CD4-positive, alpha-beta T cell (primary cell): Measurements from ENCODE around the gene TIGD3. TPM values are rescaled to one million over a fixed set of nuclear protein-coding genes. Genes with fewer than 3 reads are reported as not detected.

ENCODE experiments used
- ATAC-seq: fragments of 200-7000 bp; cut with Tn5 transposase; one replicate; pipeline ENCODE4 v1.10.0; 2022; ENCODE audit warnings: mild to moderate bottlenecking; ENCODE audit not compliant: poor library complexity
- CTCF ChIA-PET: fragments of 350-600 bp; sonication (Branson Sonifier 250); formaldehyde crosslinking; loops from one replicate; lab custom pipeline; 2021; ENCODE audit warnings: antibody characterized with exemption, inconsistent platforms; lab: Charles Lee
- POLR2A ChIA-PET: fragments of 350-600 bp; sonication (Branson Sonifier 250); formaldehyde crosslinking; loops from one replicate; lab custom pipeline; 2021; ENCODE audit warnings: antibody characterized with exemption, inconsistent platforms; lab: Charles Lee
- DNase-seq, 14 experiments: peaks; one replicate each; pipeline ENCODE4 v3.0.0-alpha.2; 2013 to 2020; ENCODE audit warnings: mixed read lengths in 2 of 14
- H3K27ac ChIP-seq, 2 donors: one replicate each; pipeline versions ENCODE4 v1.5.1 to v1.7.0; 2013; ENCODE audit warnings: low read length in 2 of 2, low read depth in 1 of 2, mild to moderate bottlenecking in 1 of 2
- H3K27me3 ChIP-seq, 2 experiments: 1 replicate in 1 of 2; 2 replicates in 1 of 2; pipeline versions ENCODE4 v1.6.1 to v1.7.0; 2013; ENCODE audit warnings: low read length in 2 of 2, control low read depth in 1 of 2, mild to moderate bottlenecking in 1 of 2, moderate library complexity in 1 of 2; ENCODE audit not compliant: insufficient read depth in 2 of 2, control insufficient read depth in 1 of 2
- H3K36me3 ChIP-seq: one replicate; pipeline ENCODE4 v1.6.1; 2013; ENCODE audit warnings: low read length, control low read depth; ENCODE audit not compliant: insufficient read depth
- H3K4me1 ChIP-seq: one replicate; pipeline ENCODE4 v1.6.1; 2013; ENCODE audit warnings: low read length, control low read depth; ENCODE audit not compliant: insufficient read depth
- H3K4me3 ChIP-seq: one replicate; pipeline ENCODE4 v1.5.1; 2013; ENCODE audit warnings: mild to moderate bottlenecking, low read length, moderate library complexity
- H3K9me3 ChIP-seq, 2 experiments: 1 replicate in 1 of 2; 2 replicates in 1 of 2; pipeline versions ENCODE4 v1.6.1 to v1.7.0; 2013; ENCODE audit warnings: low read length in 2 of 2, mild to moderate bottlenecking in 2 of 2, control low read depth in 1 of 2, moderate library complexity in 1 of 2; ENCODE audit not compliant: control insufficient read depth in 1 of 2, insufficient read depth in 1 of 2
- H3K27ac Mint-ChIP-seq: one replicate; pipeline ENCODE4 v1.8.0; 2020; ENCODE audit warnings: mixed read lengths
- H3K27me3 Mint-ChIP-seq: one replicate; pipeline ENCODE4 v1.8.0; 2021; ENCODE audit warnings: mixed read lengths
- H3K36me3 Mint-ChIP-seq: one replicate; pipeline ENCODE4 v1.8.0; 2021; ENCODE audit warnings: low read depth, mixed read lengths
- H3K4me1 Mint-ChIP-seq: one replicate; pipeline ENCODE4 v1.8.0; 2021; ENCODE audit warnings: low read depth, mixed read lengths
- H3K4me3 Mint-ChIP-seq: one replicate; pipeline ENCODE4 v1.8.0; 2020; ENCODE audit warnings: mild to moderate bottlenecking, mixed read lengths
- H3K9me3 Mint-ChIP-seq: one replicate; pipeline ENCODE4 v1.8.0; 2020; ENCODE audit warnings: mixed read lengths
- CTCF ChIP-seq: fragments of 200-600 bp; IDR thresholded peaks from one replicate; pipeline ENCODE4 v1.8.0; 2022; ENCODE audit warnings: antibody characterized with exemption, mild to moderate bottlenecking
- intact Hi-C, 2 experiments: fragments of 100-400 bp; cut with DNase I in 1 of 2; cut with micrococcal nuclease in 1 of 2; formaldehyde crosslinking; loops; one replicate each; pipeline versions ENCODE4 v1.15.1 to v1.9.0; 2023 to 2025; cut with DNase I, micrococcal nuclease
- total RNA-seq, 174 experiments: library from RNA in 2 of 174; stranded (reverse) in 2 of 174; gene quantifications; one replicate each; pipeline ENCODE4 v1.2.3 and lab custom pipeline; 2021 to 2026

TIGD3 gene
- total RNA-seq, 2 experiments from 2014 or later, result 0.73 to 0.85 TPM

- ChIA-PET POLR2A (interaction anchor here (0.5 to 14.4 kb wide), 11 partner anchors 12 to 281 kb away, joined by 3 to 350 read pairs (median 4); partner anchors contain the start of genes MALAT1, NEAT1, PCNX3 and RELA), CTCF (interaction anchor here (0.6 to 2.3 kb wide), 30 partner anchors 9 to 206 kb away, joined by 3 to 32 read pairs (median 4); partner anchors contain the start of genes MALAT1, NEAT1, SCYL1 and TIGD3)
- Mint-ChIP-seq H3K9me3 (no peaks in the 10 kb centered on the region), H3K36me3 (peaks cover 22% of the 10 kb centered on the region), H3K27me3 (no peaks in the 10 kb centered on the region), H3K4me3 (peak within 1 kb of the TSS; percentile 86), H3K27ac (peak within 1 kb of the TSS; percentile 98), H3K4me1 (peaks cover 57% of the 10 kb centered on the region)
- DNase-seq, result peak; percentile 84 to 96 (median 92)
- peak; percentile 83 for ATAC-seq
- peak within 1 kb of the TSS; percentile 76 for H3K4me3 ChIP-seq
- H3K9me3 ChIP-seq, result no peaks in the 10 kb centered on the region
- peak; percentile 81 for TF ChIP-seq CTCF
- no peaks in the 10 kb centered on the region for H3K27me3 ChIP-seq
- intact Hi-C loops, result loop anchor here (1.0 to 2.0 kb wide), 5 partner anchors 34 to 128 kb away; no protein-coding TSS in a partner anchor
- H3K36me3 ChIP-seq, result peaks cover 16% of the 10 kb centered on the region
- peak within 1 kb of the TSS; percentile 94 to 95 for H3K27ac ChIP-seq
- peaks cover 74% of the 10 kb centered on the region for H3K4me1 ChIP-seq
Observed at GRCh38 chr11:65382033-65382803, 27.7 kb downstream of the TIGD3 start, which contains the start of gene SLC25A45. TSS of gene SLC25A45 (minus strand) at chr11:65382646. CDS start at chr11:65381951, 695 bp downstream.

DNA sequence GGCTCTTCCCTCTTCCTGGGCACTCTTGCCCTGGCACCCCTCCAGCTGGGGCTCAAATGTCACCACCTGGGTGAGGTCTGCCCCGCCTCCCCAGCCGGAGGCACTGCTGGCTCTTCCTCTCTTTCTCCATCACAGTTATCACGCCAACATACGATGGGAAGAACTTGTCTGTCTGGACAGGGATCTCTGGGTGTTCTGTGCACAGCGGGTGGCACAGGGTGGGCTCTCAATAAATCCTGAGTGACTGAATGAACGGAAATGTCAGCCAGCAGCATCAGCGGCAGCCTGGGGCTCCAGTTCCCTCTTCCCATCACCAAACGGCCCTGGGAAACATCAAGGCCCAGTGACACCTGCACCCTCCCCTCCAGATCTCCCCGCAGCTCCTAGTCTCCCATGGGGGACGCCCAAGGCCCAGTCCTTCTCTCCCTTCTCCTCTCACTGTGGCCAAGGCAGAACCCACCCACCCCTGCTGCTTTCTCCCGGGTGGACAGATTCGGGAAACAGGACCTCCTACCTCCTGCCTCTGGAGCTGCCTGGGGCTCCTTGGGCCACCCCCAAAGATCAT, 28.3 kb downstream of the TIGD3 start:
- Histone ChIP-seq H3K4me1 (peaks cover 80% of the 10 kb centered on the region), H3K27ac (peak overlapping the region; percentile 94 to 95), H3K27me3 (no peaks in the 10 kb centered on the region), H3K4me3 (peak overlapping the region; percentile 76), H3K9me3 (no peaks in the 10 kb centered on the region), H3K36me3 (peaks cover 16% of the 10 kb centered on the region)
- Mint-ChIP-seq H3K27me3 (no peaks in the 10 kb centered on the region), H3K36me3 (peaks cover 16% of the 10 kb centered on the region), H3K4me3 (peak overlapping the region; percentile 86), H3K4me1 (peaks cover 61% of the 10 kb centered on the region), H3K27ac (peak overlapping the region; percentile 98), H3K9me3 (no peaks in the 10 kb centered on the region)
- intact Hi-C loops, result loop anchor here (1.0 to 2.0 kb wide), 5 partner anchors 33 to 127 kb away; no protein-coding TSS in a partner anchor
- POLR2A ChIA-PET, result interaction anchor here (0.6 to 14.4 kb wide), 7 partner anchors 11 to 232 kb away, joined by 3 to 350 read pairs (median 7); partner anchors contain the start of genes MALAT1, NEAT1 and PCNX3
- DNase-seq (no peak), ATAC-seq (no peak)
- no peak for TF ChIP-seq CTCF
- CTCF ChIA-PET, result interaction anchor here (1.0 to 2.3 kb wide), 14 partner anchors 18 to 128 kb away, joined by 3 to 32 read pairs (median 5); partner anchors contain the start of genes MALAT1 and TIGD3

GRCh38 chr11:65383778-65384177, 29.2 kb downstream of the TIGD3 start:
- DNase-seq (no peak), ATAC-seq (no peak)
- ChIA-PET CTCF (interaction anchor here (1.1 to 2.3 kb wide), 3 partner anchors 33 to 127 kb away, joined by 4 to 32 read pairs (median 5); no protein-coding TSS in a partner anchor), POLR2A (interaction anchor here (13.2 to 14.4 kb wide), 2 partner anchors 36 to 120 kb away, joined by 225 to 350 read pairs; partner anchors contain the start of genes MALAT1 and NEAT1)
- TF ChIP-seq CTCF, result no peak
- peak overlapping the region; percentile 94 for H3K4me3 Mint-ChIP-seq
- Histone ChIP-seq H3K9me3 (no peaks in the 10 kb centered on the region), H3K27ac (peak overlapping the region; percentile 69 to 99), H3K4me1 (peaks cover 89% of the 10 kb centered on the region), H3K27me3 (no peaks in the 10 kb centered on the region), H3K36me3 (peaks cover 24% of the 10 kb centered on the region), H3K4me3 (no peak overlapping the region)
- H3K4me1 Mint-ChIP-seq, result peaks cover 69% of the 10 kb centered on the region
- H3K27me3 Mint-ChIP-seq, result no peaks in the 10 kb centered on the region
- H3K36me3 Mint-ChIP-seq, result peaks cover 15% of the 10 kb centered on the region
- intact Hi-C loops, result loop anchor here in 1 of 2 experiments (2.0 kb wide), 1 partner anchor 49 kb away; no protein-coding TSS in a partner anchor
- H3K27ac Mint-ChIP-seq, result peak overlapping the region; percentile 98
- no peaks in the 10 kb centered on the region for H3K9me3 Mint-ChIP-seq
